GM12878 (cell line): ENCODE measurements around the gene TAF6. TPM values are rescaled to one million over a fixed set of nuclear protein-coding genes. Genes with fewer than 3 reads are reported as not detected.

ENCODE experiments used
- ATAC-seq: fragments of 200-7000 bp; cut with Tn5 transposase; 3 replicates; pipeline ENCODE4 v1.9.1; 2020; ENCODE audit warnings: mild to moderate bottlenecking, moderate library complexity
- BruUV-seq: library from RNA; stranded (reverse); fragments of 400-500 nt; replicated peaks from 2 replicates; lab custom pipeline; 2021; lab: Mats Ljungman, UMichigan
- CTCF ChIA-PET: fragments of 300-600 bp; sonication (Branson Sonifier 250); formaldehyde crosslinking; extraction: SDS; loops from one replicate; lab custom pipeline; 2021; ENCODE audit warnings: inconsistent platforms; lab: Yijun Ruan, JAX
- POLR2A ChIA-PET: fragments of 350-600 bp; formaldehyde crosslinking; extraction: SDS; loops from one replicate; lab custom pipeline; 2021; ENCODE audit warnings: inconsistent platforms; lab: Charles Lee
- RAD21 ChIA-PET: fragments of 300-600 bp; sonication (Branson Sonifier 250); formaldehyde crosslinking; loops from one replicate; lab custom pipeline; 2023; ENCODE audit warnings: antibody characterized with exemption; ENCODE audit not compliant: unreplicated experiment; lab: Charles Lee
- SMC1A ChIA-PET: fragments of 300-600 bp; sonication (Branson Sonifier 250); formaldehyde crosslinking; loops from one replicate; lab custom pipeline; 2023; ENCODE audit not compliant: unreplicated experiment, uncharacterized antibody; lab: Charles Lee
- DNase-seq: peaks from one replicate; pipeline ENCODE4 v3.0.0-alpha.2; 2011; ENCODE audit warnings: low read depth, low spot score
- FAIRE-seq: peaks from 3 replicates; lab custom pipeline; 2011; peaks lifted over from hg19 to GRCh38; lab: Jason Lieb, UNC
- H2AFZ ChIP-seq: 2 replicates; pipeline ENCODE4 v1.6.0; 2011; ENCODE audit warnings: low read depth, low read length, control low read depth; ENCODE audit not compliant: control insufficient read depth
- H3K27ac ChIP-seq: 2 replicates; pipeline ENCODE4 v1.5.1; 2011; ENCODE audit warnings: control low read depth; ENCODE audit not compliant: control insufficient read depth, insufficient read depth
- H3K27me3 ChIP-seq, 2 experiments: replicated peaks in 1 of 2; 2 replicates each; pipeline versions ENCODE4 v1.6.0 to v1.6.1; 2011; ENCODE audit warnings: low read length in 1 of 2; ENCODE audit not compliant: control insufficient read depth in 2 of 2, insufficient read depth in 2 of 2
- H3K36me3 ChIP-seq, 2 experiments: 2 replicates each; pipeline ENCODE4 v1.5.1; 2011; ENCODE audit warnings: low read length in 1 of 2; ENCODE audit not compliant: control insufficient read depth in 2 of 2, insufficient read depth in 2 of 2
- H3K4me1 ChIP-seq: 2 replicates; pipeline ENCODE4 v1.6.1; 2011; ENCODE audit warnings: mild to moderate bottlenecking, low read length, moderate library complexity, mixed read lengths; ENCODE audit not compliant: control insufficient read depth, insufficient read depth
- H3K4me2 ChIP-seq: 2 replicates; pipeline ENCODE4 v1.6.0; 2011; ENCODE audit warnings: control low read depth; ENCODE audit not compliant: control insufficient read depth, insufficient read depth
- H3K4me3 ChIP-seq: fragments of 200-600 bp; sonication (generic); 2 replicates; pipeline ENCODE4 v1.5.1; 2016
- H3K79me2 ChIP-seq: 2 replicates; pipeline ENCODE4 v1.6.0; 2011; ENCODE audit warnings: low read length; ENCODE audit not compliant: control insufficient read depth, insufficient read depth
- H3K9ac ChIP-seq: 2 replicates; pipeline ENCODE4 v1.8.0; 2011; ENCODE audit warnings: low read length, control low read depth, mixed read lengths; ENCODE audit not compliant: control insufficient read depth, insufficient read depth
- H3K9me3 ChIP-seq: replicated peaks from 3 replicates; pipeline ENCODE4 v1.5.1; 2011; ENCODE audit warnings: mild to moderate bottlenecking, low read length; ENCODE audit not compliant: control insufficient read depth, insufficient read depth
- H4K20me1 ChIP-seq: 2 replicates; pipeline ENCODE4 v1.6.0; 2011; ENCODE audit not compliant: control insufficient read depth, insufficient read depth
- BCL3 ChIP-seq: IDR thresholded peaks from 2 replicates; pipeline ENCODE4 v1.6.1; 2011; ENCODE audit warnings: borderline replicate concordance, low read depth, mild to moderate bottlenecking, moderate library complexity, low read length; ENCODE audit not compliant: insufficient read depth, poor library complexity, severe bottlenecking
- E4F1 ChIP-seq: fragments of 450-650 bp; IDR thresholded peaks from 2 replicates; pipeline ENCODE4 v1.6.1; 2018; ENCODE audit warnings: borderline replicate concordance, mild to moderate bottlenecking; ENCODE audit not compliant: partially characterized antibody
- MEF2A ChIP-seq: IDR thresholded peaks from 2 replicates; pipeline ENCODE4 v1.6.1; 2011; ENCODE audit warnings: low read depth, mild to moderate bottlenecking, low read length, moderate library complexity; ENCODE audit not compliant: insufficient read depth
- SREBF2 ChIP-seq: IDR thresholded peaks from 2 replicates; pipeline ENCODE4 v1.6.1; 2012; ENCODE audit warnings: mild to moderate bottlenecking, low read length
- USF2 ChIP-seq: IDR thresholded peaks from 2 replicates; pipeline ENCODE4 v1.6.1; 2011; ENCODE audit warnings: low read depth, low read length, improper control_type of control experiment, borderline replicate concordance
- WGBS: methylation state at CpG from one replicate; pipeline ENCODE4 v1.1.6; 2016; ENCODE audit warnings: low lambda C conversion rate; ENCODE audit not compliant: insufficient replicate concordance, insufficient coverage; ENCODE audit errors: missing lambda C conversion rate; 5-methylcytosine and 5-hydroxymethylcytosine counted together
- in situ Hi-C: fragments of 300-500 bp; cut with MboI; formaldehyde crosslinking; loops from 9 replicates; pipeline ENCODE4 v1.14.3; 2018; ENCODE audit warnings: mixed read lengths
- intact Hi-C: fragments of 100-400 bp; cut with micrococcal nuclease; formaldehyde crosslinking; loops from one replicate; pipeline ENCODE4 v1.14.2; 2022; ENCODE audit not compliant: unreplicated experiment
- polyA plus RNA-seq, 11 experiments: library from polyadenylated mRNA; depleted of rRNA in 4 of 11; unstranded in 6 of 11; stranded (reverse) in 5 of 11; fragments of >200 nt; fragmentation: Nextera tagmentation in 4 of 11; fragmentation: Illumina TruSeq in 1 of 11; extraction: Ambion mirVana in 4 of 11; extraction: Trizol in 1 of 11; gene quantifications; 1 replicate in 1 of 11; 2 replicates in 10 of 11; pipeline versions ENCODE4 v1.2.1 to v1.2.3, GENCODE V29; 2011 to 2016; ENCODE audit warnings: inconsistent platforms in 2 of 11, missing spikeins in 2 of 11, low read depth in 1 of 11
- total RNA-seq, 4 experiments: library from RNA; depleted of rRNA in 3 of 4; stranded (reverse); fragments of >200 nt in 3 of 4; fragmentation: Illumina TruSeq in 1 of 4; extraction: Trizol in 1 of 4; gene quantifications; 2 replicates each; pipeline versions ENCODE4 v1.2.1 to v1.2.3, GENCODE V29; 2013 to 2021
- TF ChIP-seq, protein P1 (sequence below): fragments of 450-650 bp; formaldehyde crosslinking; IDR thresholded peaks from 2 replicates; pipeline ENCODE4 v1.5.0; 2022; ENCODE audit warnings: mild to moderate bottlenecking, missing genetic modification characterization
- TF ChIP-seq, protein P2 (sequence below): fragments of 450-650 bp; formaldehyde crosslinking; IDR thresholded peaks from 2 replicates; pipeline ENCODE4 v1.4.0; 2020; ENCODE audit warnings: mild to moderate bottlenecking, moderate library complexity

TAF6 gene
- total and polyA plus RNA-seq, 10 of the 15 experiments (the other 5 are each of a cell fraction or from before 2014, with no cell fraction given) = 0.27 to 42.6 (median 17.0) TPM

GRCh38 chr7:100088621-100089457 is 30.3 kb downstream of the TAF6 start, which contains the start of gene COPS6:
TSS of gene COPS6 (plus strand) at chr7:100088969. CDS start at chr7:100088991, 22 bp downstream.
- POLR2A ChIA-PET = interaction anchor here (0.5 to 3.9 kb wide), 5 partner anchors 12 to 1053 kb away, joined by 3 to 39 read pairs (median 5); partner anchors contain the start of genes AP4M1, MBLAC1 and MCM7
- peaks cover 10% of the 10 kb centered on the region for H3K79me2 ChIP-seq
- no peaks in the 10 kb centered on the region for H4K20me1 ChIP-seq
- WGBS = 2% methylated on average over 67 of the region's 68 CpGs
- peaks cover 15 to 30% of the 10 kb centered on the region in 2 experiments for H3K36me3 ChIP-seq
- H3K9ac ChIP-seq = peak within 1 kb of the TSS; percentile 90
- intact Hi-C loops (loop anchor here (10.0 kb wide), 1 partner anchor 174 kb away; the partner anchor contains the start of gene TRIM4), in situ Hi-C loops (no loop called here)
- H2AFZ ChIP-seq = peak within 1 kb of the TSS; percentile 94
- RAD21 ChIA-PET = interaction anchor here (1.0 kb wide), 1 partner anchor 12 kb away, joined by 7 read pairs; the partner anchor contains the start of genes AP4M1 and MCM7
- H3K4me2 ChIP-seq = peak within 1 kb of the TSS; percentile 100
- H3K27me3 ChIP-seq = no peaks in the 10 kb centered on the region
- no TSS peak for BruUV-seq
- peak within 1 kb of the TSS; percentile 92 for H3K4me3 ChIP-seq
- ATAC-seq (peak; percentile 77), DNase-seq (no peak), FAIRE-seq (no peak)
- no peaks in the 10 kb centered on the region for H3K9me3 ChIP-seq
- peak within 1 kb of the TSS; percentile 84 for H3K27ac ChIP-seq
- CTCF ChIA-PET = interaction anchor here (0.8 to 1.1 kb wide), 6 partner anchors 12 to 175 kb away, joined by 3 to 4 read pairs (median 3); partner anchors contain the start of genes AP4M1, MCM7 and ZSCAN21
- peaks cover 6% of the 10 kb centered on the region for H3K4me1 ChIP-seq
- SMC1A ChIA-PET = interaction anchor here (0.7 kb wide), 1 partner anchor 13 kb away, joined by 3 read pairs; the partner anchor contains the start of gene AP4M1
- TF ChIP-seq BCL3 (peak; percentile 24), SREBF2 (no peak), USF2 (no peak), MEF2A (no peak), E4F1 (no peak)
- TF ChIP-seq, protein P1, sequence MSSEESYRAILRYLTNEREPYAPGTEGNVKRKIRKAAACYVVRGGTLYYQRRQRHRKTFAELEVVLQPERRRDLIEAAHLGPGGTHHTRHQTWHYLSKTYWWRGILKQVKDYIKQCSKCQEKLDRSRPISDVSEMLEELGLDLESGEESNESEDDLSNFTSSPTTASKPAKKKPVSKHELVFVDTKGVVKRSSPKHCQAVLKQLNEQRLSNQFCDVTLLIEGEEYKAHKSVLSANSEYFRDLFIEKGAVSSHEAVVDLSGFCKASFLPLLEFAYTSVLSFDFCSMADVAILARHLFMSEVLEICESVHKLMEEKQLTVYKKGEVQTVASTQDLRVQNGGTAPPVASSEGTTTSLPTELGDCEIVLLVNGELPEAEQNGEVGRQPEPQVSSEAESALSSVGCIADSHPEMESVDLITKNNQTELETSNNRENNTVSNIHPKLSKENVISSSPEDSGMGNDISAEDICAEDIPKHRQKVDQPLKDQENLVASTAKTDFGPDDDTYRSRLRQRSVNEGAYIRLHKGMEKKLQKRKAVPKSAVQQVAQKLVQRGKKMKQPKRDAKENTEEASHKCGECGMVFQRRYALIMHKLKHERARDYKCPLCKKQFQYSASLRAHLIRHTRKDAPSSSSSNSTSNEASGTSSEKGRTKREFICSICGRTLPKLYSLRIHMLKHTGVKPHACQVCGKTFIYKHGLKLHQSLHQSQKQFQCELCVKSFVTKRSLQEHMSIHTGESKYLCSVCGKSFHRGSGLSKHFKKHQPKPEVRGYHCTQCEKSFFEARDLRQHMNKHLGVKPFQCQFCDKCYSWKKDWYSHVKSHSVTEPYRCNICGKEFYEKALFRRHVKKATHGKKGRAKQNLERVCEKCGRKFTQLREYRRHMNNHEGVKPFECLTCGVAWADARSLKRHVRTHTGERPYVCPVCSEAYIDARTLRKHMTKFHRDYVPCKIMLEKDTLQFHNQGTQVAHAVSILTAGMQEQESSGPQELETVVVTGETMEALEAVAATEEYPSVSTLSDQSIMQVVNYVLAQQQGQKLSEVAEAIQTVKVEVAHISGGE (CRISPR knock-in tag) = 0 out of 2 replicates have a peak, but pooled peaks have one; percentile 25
- TF ChIP-seq, protein P2, sequence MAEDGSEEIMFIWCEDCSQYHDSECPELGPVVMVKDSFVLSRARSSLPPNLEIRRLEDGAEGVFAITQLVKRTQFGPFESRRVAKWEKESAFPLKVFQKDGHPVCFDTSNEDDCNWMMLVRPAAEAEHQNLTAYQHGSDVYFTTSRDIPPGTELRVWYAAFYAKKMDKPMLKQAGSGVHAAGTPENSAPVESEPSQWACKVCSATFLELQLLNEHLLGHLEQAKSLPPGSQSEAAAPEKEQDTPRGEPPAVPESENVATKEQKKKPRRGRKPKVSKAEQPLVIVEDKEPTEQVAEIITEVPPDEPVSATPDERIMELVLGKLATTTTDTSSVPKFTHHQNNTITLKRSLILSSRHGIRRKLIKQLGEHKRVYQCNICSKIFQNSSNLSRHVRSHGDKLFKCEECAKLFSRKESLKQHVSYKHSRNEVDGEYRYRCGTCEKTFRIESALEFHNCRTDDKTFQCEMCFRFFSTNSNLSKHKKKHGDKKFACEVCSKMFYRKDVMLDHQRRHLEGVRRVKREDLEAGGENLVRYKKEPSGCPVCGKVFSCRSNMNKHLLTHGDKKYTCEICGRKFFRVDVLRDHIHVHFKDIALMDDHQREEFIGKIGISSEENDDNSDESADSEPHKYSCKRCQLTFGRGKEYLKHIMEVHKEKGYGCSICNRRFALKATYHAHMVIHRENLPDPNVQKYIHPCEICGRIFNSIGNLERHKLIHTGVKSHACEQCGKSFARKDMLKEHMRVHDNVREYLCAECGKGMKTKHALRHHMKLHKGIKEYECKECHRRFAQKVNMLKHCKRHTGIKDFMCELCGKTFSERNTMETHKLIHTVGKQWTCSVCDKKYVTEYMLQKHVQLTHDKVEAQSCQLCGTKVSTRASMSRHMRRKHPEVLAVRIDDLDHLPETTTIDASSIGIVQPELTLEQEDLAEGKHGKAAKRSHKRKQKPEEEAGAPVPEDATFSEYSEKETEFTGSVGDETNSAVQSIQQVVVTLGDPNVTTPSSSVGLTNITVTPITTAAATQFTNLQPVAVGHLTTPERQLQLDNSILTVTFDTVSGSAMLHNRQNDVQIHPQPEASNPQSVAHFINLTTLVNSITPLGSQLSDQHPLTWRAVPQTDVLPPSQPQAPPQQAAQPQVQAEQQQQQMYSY = no peak
